Measurements from ENCODE around the gene SMAD1.

The SMAD1 gene

DNA sequence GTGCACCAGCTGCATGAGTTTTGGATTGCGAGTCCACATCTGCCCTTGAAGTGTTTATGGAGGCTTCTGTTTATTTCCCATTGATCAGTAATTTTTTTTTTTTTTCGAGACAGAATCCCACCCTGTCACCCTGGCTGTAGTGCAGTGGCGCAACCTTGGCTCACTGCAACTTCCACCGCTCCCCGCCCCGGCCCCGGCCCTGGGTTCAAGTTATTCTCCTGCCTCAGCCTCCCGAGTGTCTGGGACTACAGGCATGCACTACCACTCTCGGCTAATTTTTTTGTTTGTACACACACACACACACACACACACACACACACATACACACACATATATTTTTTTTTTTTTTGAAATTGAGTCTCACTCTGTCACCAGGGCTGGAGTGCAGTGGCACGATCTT is 46.1 kb downstream of the SMAD1 start:
- TF ChIP-seq CTCF (IDR thresholded peaks at IDR 0.05), result no peak

DNA sequence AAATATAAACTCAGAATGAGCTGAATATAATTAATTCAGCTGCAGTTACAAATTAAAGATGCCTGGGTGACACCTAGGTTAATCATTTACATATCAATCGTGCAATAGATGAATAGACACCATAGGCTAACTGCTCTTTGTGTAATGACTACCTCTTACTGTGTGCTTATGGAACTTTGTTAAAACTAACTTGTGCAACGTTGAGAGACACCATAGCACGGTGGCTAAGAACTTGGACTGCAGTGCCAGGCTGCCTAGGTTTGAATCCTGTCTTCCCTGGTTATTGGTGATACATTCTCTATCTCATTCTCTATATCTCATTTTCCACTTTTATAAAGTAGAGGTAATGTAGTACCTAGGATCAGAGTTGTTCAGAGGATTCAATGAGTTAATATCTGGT is 46.9 kb downstream of the SMAD1 start:
- no peak for TF ChIP-seq CTCF (IDR thresholded peaks at IDR 0.05)

DNA sequence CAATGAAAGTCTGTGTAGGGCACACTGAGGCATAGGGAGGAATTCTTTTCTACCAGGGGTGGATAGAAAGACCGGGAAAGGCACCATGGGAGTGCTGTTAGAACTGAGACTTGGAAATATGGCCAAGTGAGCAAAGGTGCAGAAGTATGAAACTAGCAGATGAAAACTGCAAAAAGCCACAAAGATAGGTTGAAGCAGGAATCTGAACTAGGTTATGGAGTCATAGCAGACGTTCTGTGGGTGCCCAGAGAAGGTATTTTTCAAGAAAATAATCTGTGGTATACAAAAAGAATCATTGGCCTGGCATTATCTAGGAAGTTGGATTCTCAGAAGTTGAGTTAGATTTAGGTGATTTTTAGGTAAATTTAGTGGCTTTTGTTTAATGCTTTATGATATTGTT is 48.5 kb downstream of the SMAD1 start:
- TF ChIP-seq CTCF (IDR thresholded peaks at IDR 0.05), result no peak

GRCh38 chr4:145530662-145531061 is 49.0 kb downstream of the SMAD1 start:
- no peak for TF ChIP-seq CTCF (IDR thresholded peaks at IDR 0.05)

GRCh38 chr4:145531223-145531622 is 49.6 kb downstream of the SMAD1 start:
- no peak for TF ChIP-seq CTCF (IDR thresholded peaks at IDR 0.05)

DNA sequence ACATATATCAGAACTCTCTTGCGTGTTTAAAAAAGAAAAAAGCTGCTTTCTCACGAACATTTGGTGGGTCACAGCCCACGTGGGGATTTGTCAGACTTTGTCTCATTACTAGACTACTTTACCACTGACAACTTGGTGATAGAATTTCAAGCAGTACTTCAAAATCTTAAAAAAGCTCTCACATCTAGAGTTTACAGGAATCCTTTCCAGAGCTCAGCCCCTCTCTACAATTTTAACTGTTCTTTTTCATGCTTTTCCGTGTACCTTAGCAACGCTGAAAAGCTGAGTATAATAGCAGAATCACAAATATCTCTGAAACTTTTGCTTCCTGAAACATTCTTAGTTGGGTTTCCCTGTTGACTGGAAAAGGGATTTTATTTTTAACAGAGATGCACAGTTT is 50.2 kb downstream of the SMAD1 start:
- no peak for TF ChIP-seq CTCF (IDR thresholded peaks at IDR 0.05)

DNA sequence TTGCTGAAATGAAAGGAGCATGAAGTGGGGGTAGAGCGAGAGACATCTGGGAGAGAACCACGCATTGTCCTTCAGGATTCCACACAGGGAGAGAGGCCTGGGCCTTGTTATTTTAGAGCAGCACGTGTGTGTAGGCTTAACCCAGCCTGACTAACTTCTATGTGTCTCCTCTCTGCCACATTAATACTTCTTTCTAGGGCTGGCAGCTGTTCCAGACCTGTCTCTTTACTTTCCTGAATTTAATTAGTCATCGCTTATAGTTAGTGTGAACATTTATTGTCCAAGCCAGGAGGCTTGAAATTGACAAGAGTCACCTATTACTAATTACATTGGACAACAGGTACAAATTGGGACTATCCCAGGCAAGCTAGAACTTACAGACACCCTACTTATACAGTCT is 51.3 kb downstream of the SMAD1 start:
- no peak for TF ChIP-seq CTCF (IDR thresholded peaks at IDR 0.05)

- no peak for TF ChIP-seq CTCF (IDR thresholded peaks at IDR 0.05)
Measured at GRCh38 chr4:145533961-145534360, 52.3 kb downstream of the SMAD1 start.

Measured in LNCAP (cell line).